ENCODE results near the gene YAP1.

The YAP1 gene

DNA sequence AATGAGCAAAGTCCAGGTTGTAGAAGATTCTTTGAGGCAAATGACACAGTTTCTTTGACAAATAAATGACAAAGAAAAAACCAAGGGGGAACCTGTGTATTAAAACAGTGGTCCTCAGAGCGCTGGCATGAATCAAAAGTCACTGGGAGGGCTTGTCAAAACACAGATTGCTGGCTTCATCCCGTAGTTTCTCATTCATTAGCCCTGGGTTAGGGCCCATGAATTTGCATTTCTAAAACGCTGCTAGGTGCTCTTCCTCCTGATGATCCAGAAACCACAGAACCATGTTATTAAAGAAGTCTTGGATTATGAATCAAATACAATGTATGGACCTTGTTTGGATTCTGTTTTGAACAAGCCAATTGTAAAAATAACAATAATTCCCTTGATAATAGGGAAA lies 92.7 kb downstream of the YAP1 start:
- DNase-seq = no peak

DNA sequence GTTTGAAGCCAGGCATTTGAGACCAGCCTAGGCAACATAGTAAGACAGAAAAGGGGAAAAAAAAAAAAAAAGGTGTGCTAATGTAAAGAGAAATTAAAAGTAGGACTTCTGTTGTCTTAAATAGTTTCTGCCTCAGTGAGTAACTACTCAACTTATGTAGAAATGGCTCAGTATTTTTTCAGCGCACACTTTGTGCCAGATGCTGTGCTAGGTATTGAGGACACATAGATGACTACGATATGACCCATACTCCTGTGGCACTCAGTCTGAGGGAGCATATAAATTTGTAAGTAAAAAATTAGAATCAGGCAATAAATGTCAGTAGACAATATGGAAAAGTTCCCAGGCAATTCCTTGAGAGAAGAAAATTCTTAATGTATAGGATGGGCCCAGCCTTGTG lies 93.9 kb downstream of the YAP1 start:
- no peak for DNase-seq

GRCh38 chr11:102205805-102206204 lies 95.6 kb downstream of the YAP1 start:
- no peak for DNase-seq

- DNase-seq = no peak
Observed at GRCh38 chr11:102208835-102209234, 98.6 kb downstream of the YAP1 start.

DNA sequence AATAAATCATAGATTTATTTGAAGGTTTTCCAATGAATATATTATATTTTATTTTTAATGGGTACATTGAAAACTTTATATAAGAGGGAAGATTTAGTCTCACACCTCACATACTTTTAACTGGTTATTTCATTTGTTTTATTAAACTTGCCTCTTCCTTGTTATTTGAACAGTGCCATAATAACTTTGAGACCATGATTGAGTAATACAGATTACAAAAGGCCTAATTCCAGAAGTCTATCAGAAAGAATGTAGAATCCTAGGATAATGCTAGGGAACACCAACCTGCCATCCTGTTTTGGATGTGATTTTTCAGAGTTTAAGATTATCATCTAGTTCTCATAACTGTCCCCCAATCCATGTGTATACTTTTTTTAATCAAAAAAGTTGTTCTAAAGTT lies 104.4 kb downstream of the YAP1 start:
- no peak for DNase-seq

DNA sequence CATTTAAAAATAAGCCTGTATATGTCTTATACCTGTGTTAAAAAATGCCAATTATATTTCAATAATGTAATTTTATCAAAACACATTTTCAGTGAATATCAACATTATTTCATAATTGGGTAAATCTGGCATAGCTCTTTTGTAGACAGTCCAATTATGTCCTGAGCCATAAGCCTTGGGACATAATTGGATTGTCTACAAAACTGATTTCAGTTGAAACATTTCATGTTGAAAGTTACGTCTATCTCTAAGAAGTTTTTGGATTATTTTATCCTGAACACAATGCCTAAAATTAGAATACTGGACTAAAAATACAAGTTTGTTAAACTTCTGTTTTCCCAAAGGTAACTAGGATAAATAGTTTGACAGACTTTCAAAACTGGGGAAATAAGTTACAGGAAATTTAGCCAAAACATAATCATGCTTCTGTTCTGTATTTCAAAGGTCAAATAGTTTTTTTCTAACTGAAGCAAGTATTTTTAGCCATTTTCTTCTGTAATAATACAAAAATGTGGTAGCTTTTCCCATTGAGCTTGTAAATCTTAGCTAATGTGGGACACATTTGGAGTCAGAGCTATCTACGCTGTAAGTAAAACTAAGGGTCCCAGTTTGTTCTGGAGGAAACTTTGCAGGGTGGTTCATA lies 106.3 kb downstream of the YAP1 start:
- no peak for DNase-seq

DNA sequence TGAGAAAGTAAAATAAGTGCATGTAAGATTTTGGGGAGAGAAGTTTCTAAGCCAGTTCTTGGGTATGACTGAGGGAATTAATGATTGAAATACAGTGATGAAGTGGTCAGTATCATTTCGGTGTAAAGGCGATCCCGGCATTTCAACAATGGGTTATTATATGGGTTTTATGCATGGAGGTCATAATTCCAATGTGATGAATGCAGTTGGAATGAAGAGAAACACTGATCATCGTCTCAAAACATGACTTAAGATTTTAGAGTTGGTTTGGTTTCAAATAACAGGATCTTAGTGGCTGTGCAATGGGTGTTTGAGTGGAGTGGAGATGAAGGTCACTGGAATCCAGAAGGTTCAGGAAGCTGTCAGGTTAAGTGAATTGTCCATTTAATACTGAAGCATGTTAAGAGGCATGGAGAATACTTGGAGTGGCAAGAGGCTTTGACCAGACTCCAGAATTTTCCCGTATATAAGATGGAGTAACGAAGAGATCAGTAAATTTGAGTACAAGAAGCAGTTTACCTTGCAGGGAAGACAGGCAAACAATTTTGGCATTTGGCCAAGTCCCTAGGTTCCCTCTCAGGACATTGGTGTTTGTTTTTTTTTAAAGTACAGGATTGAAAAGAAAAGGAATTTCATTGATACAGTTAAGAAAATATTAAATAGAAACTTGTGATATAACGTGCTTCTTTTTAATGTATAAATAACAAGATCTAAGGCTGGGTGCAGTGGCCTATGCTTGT lies 110.7 kb downstream of the YAP1 start:
- no peak for DNase-seq

DNA sequence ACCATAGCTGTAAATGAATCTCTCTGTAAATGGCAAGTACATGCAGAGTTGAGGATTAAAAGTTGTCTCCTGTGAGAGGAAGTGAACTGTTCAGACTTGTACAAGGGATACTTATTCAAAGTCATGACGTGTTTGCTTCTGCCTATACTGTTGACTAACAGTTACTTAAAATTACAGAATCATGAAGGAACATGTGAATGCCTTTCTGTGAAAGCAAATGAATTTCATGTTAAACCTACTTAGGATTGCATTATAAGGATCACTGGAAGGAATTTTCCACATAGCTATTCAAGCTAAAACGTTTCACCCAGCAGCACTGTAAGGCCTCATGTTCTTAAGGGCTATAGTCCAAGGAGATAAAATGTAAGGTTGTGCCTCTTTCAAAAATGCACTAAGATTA lies 113.6 kb downstream of the YAP1 start:
- DNase-seq = no peak

DNA sequence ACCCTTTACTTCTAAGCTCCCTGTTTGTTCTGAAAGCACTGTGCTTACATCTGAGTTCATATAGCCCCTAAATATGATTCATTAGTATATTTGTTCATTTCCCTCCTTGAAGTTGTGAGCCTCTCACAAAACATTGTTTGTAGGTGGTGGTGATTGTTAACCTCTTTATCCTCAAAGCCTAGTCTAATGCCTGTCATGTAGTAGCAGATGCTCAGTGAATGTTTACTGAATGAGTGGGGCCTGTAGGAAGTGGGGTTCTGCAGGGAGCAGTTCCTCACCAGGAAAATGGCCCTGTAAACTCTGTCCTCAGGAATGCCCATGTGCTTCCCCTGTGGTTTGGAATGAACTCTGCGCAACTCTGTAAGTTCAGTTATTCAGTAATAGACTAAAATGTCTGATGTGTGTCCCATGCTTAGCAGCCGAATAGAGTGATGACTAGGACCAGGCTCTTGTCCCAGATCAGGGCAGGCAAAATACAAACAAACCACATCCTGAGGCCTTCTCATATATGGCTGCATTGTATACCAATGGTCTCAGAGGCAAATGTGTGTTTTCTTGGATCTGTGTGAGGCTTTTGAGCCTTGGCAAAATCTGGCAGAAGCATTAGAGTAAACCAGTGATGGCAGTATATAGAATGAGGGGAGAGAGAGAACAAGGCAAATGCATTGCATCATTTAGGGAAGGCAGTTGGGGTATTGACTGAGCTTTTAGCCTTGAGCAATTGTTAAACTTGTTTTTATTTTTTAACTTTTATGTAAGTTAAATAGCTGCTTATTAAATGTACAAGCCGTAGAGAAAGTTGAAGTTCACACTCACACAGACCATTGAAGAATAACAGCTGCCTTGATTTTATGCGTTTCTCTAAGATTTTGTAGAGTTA lies 115.7 kb downstream of the YAP1 start:
- DNase-seq = no peak

GRCh38 chr11:102226702-102227490 lies 116.6 kb downstream of the YAP1 start:
- DNase-seq = no peak

GRCh38 chr11:102229510-102230123 lies 119.4 kb downstream of the YAP1 start:
- no peak for DNase-seq

DNA sequence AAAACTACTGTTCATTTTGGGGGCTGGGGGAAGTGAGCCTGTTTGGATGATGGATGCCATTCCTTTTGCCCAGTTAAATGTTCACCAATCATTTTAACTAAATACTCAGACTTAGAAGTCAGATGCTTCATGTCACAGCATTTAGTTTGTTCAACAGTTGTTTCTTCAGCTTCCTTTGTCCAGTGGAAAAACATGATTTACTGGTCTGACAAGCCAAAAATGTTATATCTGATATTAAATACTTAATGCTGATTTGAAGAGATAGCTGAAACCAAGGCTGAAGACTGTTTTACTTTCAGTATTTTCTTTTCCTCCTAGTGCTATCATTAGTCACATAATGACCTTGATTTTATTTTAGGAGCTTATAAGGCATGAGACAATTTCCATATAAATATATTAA lies 119.9 kb downstream of the YAP1 start:
- no peak for DNase-seq

DNA sequence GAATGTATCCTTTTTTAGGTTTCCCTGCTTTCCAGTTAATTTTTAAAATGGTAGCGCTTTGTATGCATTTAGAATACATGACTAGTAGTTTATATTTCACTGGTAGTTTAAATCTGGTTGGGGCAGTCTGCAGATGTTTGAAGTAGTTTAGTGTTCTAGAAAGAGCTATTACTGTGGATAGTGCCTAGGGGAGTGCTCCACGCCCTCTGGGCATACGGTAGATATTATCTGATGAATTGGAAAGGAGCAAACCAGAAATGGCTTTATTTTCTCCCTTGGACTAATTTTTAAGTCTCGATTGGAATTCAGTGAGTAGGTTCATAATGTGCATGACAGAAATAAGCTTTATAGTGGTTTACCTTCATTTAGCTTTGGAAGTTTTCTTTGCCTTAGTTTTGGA lies 120.7 kb downstream of the YAP1 start:
- no peak for DNase-seq

DNA sequence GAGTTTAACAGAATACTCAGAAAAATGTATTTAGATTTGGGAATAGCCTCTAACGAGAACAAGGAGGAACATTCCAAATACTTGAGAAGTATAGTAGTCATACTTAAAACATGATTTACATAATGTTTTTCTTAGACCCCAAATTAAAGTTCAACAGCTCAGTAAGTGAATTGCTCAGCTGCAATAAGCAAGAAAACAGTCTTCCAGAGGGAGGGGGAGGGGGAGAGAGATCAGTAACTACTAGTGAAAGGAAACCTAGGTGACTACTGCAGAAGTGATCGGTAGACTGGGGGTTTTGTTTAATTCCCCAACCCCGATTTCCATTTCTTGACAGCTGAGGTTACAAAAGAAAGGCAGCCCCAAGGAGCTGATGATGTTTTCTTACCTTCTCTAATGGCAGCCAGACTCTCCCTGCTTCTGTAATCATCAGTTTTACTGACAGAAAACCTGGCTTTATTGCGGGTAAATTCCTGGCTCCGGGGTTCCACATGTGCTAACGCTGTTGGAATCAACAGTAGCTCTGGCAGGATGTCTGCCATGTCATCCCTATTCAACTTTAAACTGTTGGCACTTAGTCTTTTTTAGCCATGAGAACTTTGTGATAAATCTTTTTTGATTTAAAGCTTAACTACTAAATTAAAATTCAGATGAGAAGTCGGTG lies 124.7 kb downstream of the YAP1 start:
- no peak for DNase-seq

GRCh38 chr11:102237096-102237735 lies 127.0 kb downstream of the YAP1 start:
- no peak for DNase-seq

GRCh38 chr11:102238391-102238821 lies 128.2 kb downstream of the YAP1 start:
- no peak for DNase-seq

- no peak for DNase-seq
Observed at GRCh38 chr11:102239448-102239847, 129.2 kb downstream of the YAP1 start.

DNA sequence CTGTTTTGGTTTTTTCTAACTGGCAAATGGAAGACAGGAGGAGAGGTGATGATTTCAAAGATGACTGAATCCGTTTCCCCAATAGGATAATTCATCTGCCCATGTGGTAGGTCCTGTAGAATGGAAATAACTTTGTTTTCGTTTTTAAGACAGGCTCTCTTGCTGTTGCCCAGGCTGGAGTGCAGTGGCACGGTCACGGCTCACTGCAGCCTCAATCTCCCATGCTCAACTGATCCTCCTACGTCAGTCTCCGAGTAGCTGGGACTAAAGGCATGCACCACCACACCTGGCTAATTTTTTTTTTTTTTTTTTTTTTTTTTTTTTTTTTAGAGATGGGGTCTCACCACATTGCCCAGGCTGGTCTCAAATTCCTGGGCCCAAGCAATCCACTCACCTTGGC lies 129.7 kb downstream of the YAP1 start:
- DNase-seq = no peak

DNA sequence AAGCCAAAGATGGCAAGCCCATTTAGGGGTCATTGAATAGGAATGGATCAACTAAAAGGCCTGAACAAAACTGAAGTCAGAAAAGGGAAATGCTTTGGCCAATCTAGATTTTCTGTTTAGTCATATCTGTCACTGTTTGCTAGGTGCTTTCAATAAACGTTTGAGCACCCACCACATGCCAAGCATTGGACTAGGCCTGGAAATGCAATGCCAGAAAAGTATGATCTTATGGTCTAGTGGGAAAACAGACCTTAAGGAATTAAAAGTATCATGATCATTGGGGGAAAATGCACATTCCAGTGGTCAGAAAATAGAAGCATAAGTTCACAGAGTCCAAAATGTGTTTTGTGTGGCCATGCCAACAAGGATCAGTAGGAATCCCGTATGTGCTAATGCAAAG lies 130.3 kb downstream of the YAP1 start:
- DNase-seq = no peak

DNA sequence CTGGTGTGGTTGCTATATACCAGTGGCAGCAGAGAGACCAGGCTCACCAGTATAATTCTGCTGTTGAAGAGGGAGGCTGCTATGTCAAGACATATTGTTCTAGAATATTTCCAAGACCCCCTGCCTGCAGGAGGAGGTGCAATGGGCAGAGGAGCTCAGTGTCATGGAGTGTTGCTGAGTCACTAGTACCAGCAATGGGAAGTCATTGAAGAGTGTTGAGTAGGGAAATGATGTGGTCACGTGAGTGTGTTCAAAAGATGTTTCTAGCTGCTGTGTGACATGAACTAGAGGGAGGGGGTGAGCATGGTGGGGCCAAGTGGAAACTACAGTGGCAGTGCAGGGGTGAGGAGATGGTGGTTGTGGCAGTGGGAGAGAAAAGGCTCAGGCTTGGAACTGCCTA lies 130.8 kb downstream of the YAP1 start:
- DNase-seq = no peak

- DNase-seq = no peak
Observed at GRCh38 chr11:102243399-102243884, 133.2 kb downstream of the YAP1 start.

All from NCI-H2171 treated with DMSO at 0.1 percent for 48 hours (cell line).